Measurements from ENCODE around the gene CEACAM1. TPM values are rescaled to one million over a fixed set of nuclear protein-coding genes. Genes with fewer than 3 reads are reported as not detected.

Gene CEACAM1
- total and polyA plus RNA-seq, 2 of the 13 experiments (the other 11 are each of a cell fraction or from before 2014, with no cell fraction given), result 13.5 to 332 TPM

- peak; percentile 54 for TF ChIP-seq ARID5B (CRISPR knock-in tag; IDR thresholded peaks at IDR 0.05)
- no peak for TF ChIP-seq ZNF777 (CRISPR knock-in tag; IDR thresholded peaks at IDR 0.05)
- TF ChIP-seq ZNF710 (CRISPR knock-in tag; IDR thresholded peaks at IDR 0.05; ENCODE audit: borderline replicate concordance), result peak; percentile 45; the same call in 1 of the 2 replicates
- TF ChIP-seq SNAPC2 (CRISPR knock-in tag; IDR thresholded peaks at IDR 0.05), result 0 out of 2 replicates have a peak, but pooled peaks have one; percentile 63
- peak; percentile 43; the same call in 1 of the 2 replicates for TF ChIP-seq RARA (CRISPR knock-in tag; IDR thresholded peaks at IDR 0.05)
- TF ChIP-seq ZNF713 (CRISPR knock-in tag; IDR thresholded peaks at IDR 0.05), result 0 out of 2 replicates have a peak, but pooled peaks have one; percentile 51
- TF ChIP-seq ZNF709 (CRISPR knock-in tag; IDR thresholded peaks at IDR 0.05), result 0 out of 2 replicates have a peak, but pooled peaks have one; percentile 26
- peak; percentile 39; the same call in 1 of the 2 replicates for TF ChIP-seq SP5 (CRISPR knock-in tag; IDR thresholded peaks at IDR 0.05; ENCODE audit: borderline replicate concordance, low read depth)
- 0 out of 2 replicates have a peak, but pooled peaks have one; percentile 27 for TF ChIP-seq ZNF232 (CRISPR knock-in tag; IDR thresholded peaks at IDR 0.05; ENCODE audit: borderline replicate concordance)
- TF ChIP-seq ZNF841 (CRISPR knock-in tag; IDR thresholded peaks at IDR 0.05; ENCODE audit: borderline replicate concordance), result no peak
- 0 out of 2 replicates have a peak, but pooled peaks have one; percentile 28 for TF ChIP-seq ZNF790 (CRISPR knock-in tag; IDR thresholded peaks at IDR 0.05; ENCODE audit: borderline replicate concordance)
- TF ChIP-seq IRX3 (CRISPR knock-in tag; IDR thresholded peaks at IDR 0.05; ENCODE audit: borderline replicate concordance, low read depth), result 0 out of 2 replicates have a peak, but pooled peaks have one; percentile 58
- peak; percentile 20; the same call in 1 of the 2 replicates for TF ChIP-seq NR2F6 (IDR thresholded peaks at IDR 0.05)
- no peak for TF ChIP-seq NR2F6 (CRISPR knock-in tag; IDR thresholded peaks at IDR 0.05)
- TF ChIP-seq KDM6A (CRISPR knock-in tag; IDR thresholded peaks at IDR 0.05; ENCODE audit: low read depth), result 0 out of 2 replicates have a peak, but pooled peaks have one; percentile 14
- peak; percentile 68 for TF ChIP-seq U2AF1 (optimal IDR thresholded peaks at IDR 0.05; ENCODE audit: low read depth, low read length)
- TF ChIP-seq ZNF331 (CRISPR knock-in tag; IDR thresholded peaks at IDR 0.05), result peak; percentile 21; the same call in 1 of the 2 replicates
- TF ChIP-seq ZBTB38 (CRISPR knock-in tag; IDR thresholded peaks at IDR 0.05), result no peak; the same call in 1 of the 2 replicates
- 0 out of 4 replicates have a peak, but pooled peaks of 1 of the 2 experiments have one; percentile 10 for TF ChIP-seq HMGXB4 (CRISPR knock-in tag; IDR thresholded peaks at IDR 0.05; ENCODE audit: borderline replicate concordance in 1 of 2, low read depth in 1 of 2)
- TF ChIP-seq FOXC1 (CRISPR knock-in tag; IDR thresholded peaks at IDR 0.05; ENCODE audit: borderline replicate concordance), result 0 out of 2 replicates have a peak, but pooled peaks have one; percentile 20
Measured at GRCh38 chr19:42528354-42529247, at the start of gene CEACAM1 (continued).

Measured in HepG2 (cell line).